ENCODE measurements around the gene CLASP1. TPM values are rescaled to one million over a fixed set of nuclear protein-coding genes. Genes with fewer than 3 reads are reported as not detected.
"Not testable (repeated sequence)": the region's sequence is repeated elsewhere in the genome, so short reads cannot be mapped to it uniquely, and the experiment has no call there.

CLASP1 gene
- total and polyA plus RNA-seq, 2 donors, result 11.6 to 18.4 TPM

- no peaks in the 10 kb centered on the region for H3K4me1 ChIP-seq (ENCODE audit: control insufficient read depth in 2 of 2, insufficient read depth in 2 of 2, low read length in 2 of 2)
- no peaks in the 10 kb centered on the region for H3K9me3 ChIP-seq (ENCODE audit: control insufficient read depth in 2 of 2, insufficient read depth in 1 of 2, low read length in 1 of 2)
- H3K36me3 ChIP-seq (ENCODE audit: control insufficient read depth in 2 of 2, insufficient read depth in 2 of 2, low read length in 1 of 2), result no peaks in the 10 kb centered on the region
- H3K27ac ChIP-seq (ENCODE audit: low read depth in 1 of 2, low read length in 1 of 2), result no peak overlapping the region
- 96% methylated on average over 3 of the region's 3 CpGs for WGBS
- H3K27me3 ChIP-seq (ENCODE audit: control insufficient read depth in 2 of 2, insufficient read depth in 1 of 2, low read length in 1 of 2), result no peaks in the 10 kb centered on the region
- H3K4me3 ChIP-seq (ENCODE audit: low read length in 2 of 2), result no peak overlapping the region
- no peak for DNase-seq (ENCODE audit: low read depth in 6 of 9, low spot score in 9 of 9)
Observed at GRCh38 chr2:121319941-121320340, 329.3 kb downstream of the CLASP1 start.

GRCh38 chr2:121316986-121317385 lies 332.3 kb downstream of the CLASP1 start:
- Histone ChIP-seq H3K27ac (ENCODE audit: low read depth in 1 of 2, low read length in 1 of 2) (no peak overlapping the region), H3K36me3 (ENCODE audit: control insufficient read depth in 2 of 2, insufficient read depth in 2 of 2, low read length in 1 of 2) (no peaks in the 10 kb centered on the region), H3K27me3 (ENCODE audit: control insufficient read depth in 2 of 2, insufficient read depth in 1 of 2, low read length in 1 of 2) (no peaks in the 10 kb centered on the region), H3K4me3 (ENCODE audit: low read length in 2 of 2) (no peak overlapping the region), H3K9me3 (ENCODE audit: control insufficient read depth in 2 of 2, insufficient read depth in 1 of 2, low read length in 1 of 2) (no peaks in the 10 kb centered on the region), H3K4me1 (ENCODE audit: control insufficient read depth in 2 of 2, insufficient read depth in 2 of 2, low read length in 2 of 2) (no peaks in the 10 kb centered on the region)
- WGBS, result 81% methylated on average over 7 of the region's 7 CpGs
- DNase-seq (ENCODE audit: low read depth in 6 of 9, low spot score in 9 of 9), result no peak

- not testable (repeated sequence) for H3K4me3 ChIP-seq (ENCODE audit: low read length in 2 of 2); DNase-seq (ENCODE audit: low read depth in 6 of 9, low spot score in 9 of 9); H3K27me3 ChIP-seq (ENCODE audit: control insufficient read depth in 2 of 2, insufficient read depth in 1 of 2, low read length in 1 of 2); H3K9me3 ChIP-seq (ENCODE audit: control insufficient read depth in 2 of 2, insufficient read depth in 1 of 2, low read length in 1 of 2); H3K4me1 ChIP-seq (ENCODE audit: control insufficient read depth in 2 of 2, insufficient read depth in 2 of 2, low read length in 2 of 2); H3K27ac ChIP-seq (ENCODE audit: low read depth in 1 of 2, low read length in 1 of 2); H3K36me3 ChIP-seq (ENCODE audit: control insufficient read depth in 2 of 2, insufficient read depth in 2 of 2, low read length in 1 of 2)
- 95% methylated on average over 15 of the region's 15 CpGs for WGBS
Observed at GRCh38 chr2:121313701-121314100, 335.6 kb downstream of the CLASP1 start.

- Histone ChIP-seq H3K4me1 (ENCODE audit: control insufficient read depth in 2 of 2, insufficient read depth in 2 of 2, low read length in 2 of 2) (no peaks in the 10 kb centered on the region), H3K4me3 (ENCODE audit: low read length in 2 of 2) (no peak overlapping the region), H3K36me3 (ENCODE audit: control insufficient read depth in 2 of 2, insufficient read depth in 2 of 2, low read length in 1 of 2) (no peaks in the 10 kb centered on the region), H3K27ac (ENCODE audit: low read depth in 1 of 2, low read length in 1 of 2) (no peak overlapping the region), H3K9me3 (ENCODE audit: control insufficient read depth in 2 of 2, insufficient read depth in 1 of 2, low read length in 1 of 2) (no peaks in the 10 kb centered on the region), H3K27me3 (ENCODE audit: control insufficient read depth in 2 of 2, insufficient read depth in 1 of 2, low read length in 1 of 2) (no peaks in the 10 kb centered on the region)
- no peak for DNase-seq (ENCODE audit: low read depth in 6 of 9, low spot score in 9 of 9)
- WGBS, result 23% methylated on average over 3 of the region's 3 CpGs
Observed at GRCh38 chr2:121309801-121310200, 339.5 kb downstream of the CLASP1 start.

DNA sequence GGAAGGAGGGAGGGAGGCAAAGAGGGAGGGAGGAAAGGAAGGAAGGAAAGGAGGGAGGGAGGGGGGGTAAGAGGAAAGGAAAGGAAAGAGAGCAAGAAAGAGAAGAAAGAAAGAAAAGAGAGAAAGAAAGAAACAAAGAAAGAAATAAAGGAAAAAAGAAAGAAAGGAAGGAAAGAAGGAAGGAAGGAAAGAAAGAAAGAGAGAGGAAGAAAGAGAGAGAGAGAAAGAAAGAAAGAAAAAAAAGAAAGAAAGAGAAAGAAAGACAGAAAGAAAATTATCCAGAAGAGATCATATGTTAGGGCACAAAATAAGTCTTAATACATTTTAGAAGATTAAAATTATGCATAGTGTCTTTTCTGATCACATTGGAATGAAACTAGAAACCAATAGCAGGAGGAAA lies 339.9 kb downstream of the CLASP1 start:
- Histone ChIP-seq H3K27me3 (ENCODE audit: control insufficient read depth in 2 of 2, insufficient read depth in 1 of 2, low read length in 1 of 2) (no peaks in the 10 kb centered on the region), H3K4me3 (ENCODE audit: low read length in 2 of 2) (no peak overlapping the region), H3K27ac (ENCODE audit: low read depth in 1 of 2, low read length in 1 of 2) (no peak overlapping the region), H3K9me3 (ENCODE audit: control insufficient read depth in 2 of 2, insufficient read depth in 1 of 2, low read length in 1 of 2) (no peaks in the 10 kb centered on the region), H3K4me1 (ENCODE audit: control insufficient read depth in 2 of 2, insufficient read depth in 2 of 2, low read length in 2 of 2) (no peaks in the 10 kb centered on the region), H3K36me3 (ENCODE audit: control insufficient read depth in 2 of 2, insufficient read depth in 2 of 2, low read length in 1 of 2) (no peaks in the 10 kb centered on the region)
- DNase-seq (ENCODE audit: low read depth in 6 of 9, low spot score in 9 of 9), result no peak

GRCh38 chr2:121307048-121307447 lies 342.2 kb downstream of the CLASP1 start:
- WGBS, result 95% methylated on average over 2 of the region's 2 CpGs
- no peaks in the 10 kb centered on the region for H3K9me3 ChIP-seq (ENCODE audit: control insufficient read depth in 2 of 2, insufficient read depth in 1 of 2, low read length in 1 of 2)
- no peaks in the 10 kb centered on the region for H3K27me3 ChIP-seq (ENCODE audit: control insufficient read depth in 2 of 2, insufficient read depth in 1 of 2, low read length in 1 of 2)
- H3K4me1 ChIP-seq (ENCODE audit: control insufficient read depth in 2 of 2, insufficient read depth in 2 of 2, low read length in 2 of 2), result no peaks in the 10 kb centered on the region
- no peak for DNase-seq (ENCODE audit: low read depth in 6 of 9, low spot score in 9 of 9)
- no peak overlapping the region for H3K27ac ChIP-seq (ENCODE audit: low read depth in 1 of 2, low read length in 1 of 2)
- no peak overlapping the region for H3K4me3 ChIP-seq (ENCODE audit: low read length in 2 of 2)
- no peaks in the 10 kb centered on the region for H3K36me3 ChIP-seq (ENCODE audit: control insufficient read depth in 2 of 2, insufficient read depth in 2 of 2, low read length in 1 of 2)

- no peaks in the 10 kb centered on the region for H3K4me1 ChIP-seq (ENCODE audit: control insufficient read depth in 2 of 2, insufficient read depth in 2 of 2, low read length in 2 of 2)
- no peak overlapping the region for H3K27ac ChIP-seq (ENCODE audit: low read depth in 1 of 2, low read length in 1 of 2)
- H3K4me3 ChIP-seq (ENCODE audit: low read length in 2 of 2), result no peak overlapping the region
- H3K27me3 ChIP-seq (ENCODE audit: control insufficient read depth in 2 of 2, insufficient read depth in 1 of 2, low read length in 1 of 2), result no peaks in the 10 kb centered on the region
- no peaks in the 10 kb centered on the region for H3K9me3 ChIP-seq (ENCODE audit: control insufficient read depth in 2 of 2, insufficient read depth in 1 of 2, low read length in 1 of 2)
- H3K36me3 ChIP-seq (ENCODE audit: control insufficient read depth in 2 of 2, insufficient read depth in 2 of 2, low read length in 1 of 2), result no peaks in the 10 kb centered on the region
- WGBS, result 90% methylated on average over 2 of the region's 2 CpGs
- no peak for DNase-seq (ENCODE audit: low read depth in 6 of 9, low spot score in 9 of 9)
Observed at GRCh38 chr2:121304941-121305340, 344.3 kb downstream of the CLASP1 start.

GRCh38 chr2:121303531-121304263 lies 345.6 kb downstream of the CLASP1 start:
- H3K9me3 ChIP-seq (ENCODE audit: control insufficient read depth in 2 of 2, insufficient read depth in 1 of 2, low read length in 1 of 2), result no peaks in the 10 kb centered on the region
- DNase-seq (ENCODE audit: low read depth in 6 of 9, low spot score in 9 of 9), result no peak
- no peaks in the 10 kb centered on the region for H3K4me1 ChIP-seq (ENCODE audit: control insufficient read depth in 2 of 2, insufficient read depth in 2 of 2, low read length in 2 of 2)
- H3K4me3 ChIP-seq (ENCODE audit: low read length in 2 of 2), result no peak overlapping the region
- 82% methylated on average over 2 of the region's 2 CpGs for WGBS
- no peaks in the 10 kb centered on the region for H3K36me3 ChIP-seq (ENCODE audit: control insufficient read depth in 2 of 2, insufficient read depth in 2 of 2, low read length in 1 of 2)
- H3K27ac ChIP-seq (ENCODE audit: low read depth in 1 of 2, low read length in 1 of 2), result no peak overlapping the region
- no peaks in the 10 kb centered on the region for H3K27me3 ChIP-seq (ENCODE audit: control insufficient read depth in 2 of 2, insufficient read depth in 1 of 2, low read length in 1 of 2)

DNA sequence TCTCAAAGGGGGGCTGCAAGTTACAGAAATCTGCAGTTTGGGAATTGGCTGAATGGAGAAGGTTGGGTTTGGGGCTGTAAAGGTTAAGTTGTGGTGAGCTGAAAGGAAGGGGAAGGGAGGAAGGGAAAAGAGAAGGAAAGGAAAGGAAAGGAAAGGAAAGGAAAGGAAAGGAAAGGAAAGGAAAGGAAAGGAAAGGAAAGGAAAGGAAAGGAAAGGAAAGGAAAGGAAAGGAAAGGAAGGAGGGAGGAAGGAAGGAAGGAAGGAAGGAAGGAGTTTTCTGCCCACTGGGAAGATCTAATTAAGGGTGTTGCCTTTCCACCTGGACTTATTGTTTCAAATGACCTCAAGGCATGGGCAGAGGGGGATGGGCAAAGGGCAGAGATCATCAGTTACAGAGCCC lies 348.1 kb downstream of the CLASP1 start:
- not testable (repeated sequence) for H3K27ac ChIP-seq (ENCODE audit: low read depth in 1 of 2, low read length in 1 of 2); H3K4me3 ChIP-seq (ENCODE audit: low read length in 2 of 2); H3K4me1 ChIP-seq (ENCODE audit: control insufficient read depth in 2 of 2, insufficient read depth in 2 of 2, low read length in 2 of 2); H3K9me3 ChIP-seq (ENCODE audit: control insufficient read depth in 2 of 2, insufficient read depth in 1 of 2, low read length in 1 of 2); DNase-seq (ENCODE audit: low read depth in 6 of 9, low spot score in 9 of 9); H3K36me3 ChIP-seq (ENCODE audit: control insufficient read depth in 2 of 2, insufficient read depth in 2 of 2, low read length in 1 of 2); H3K27me3 ChIP-seq (ENCODE audit: control insufficient read depth in 2 of 2, insufficient read depth in 1 of 2, low read length in 1 of 2)

All from thymus (tissue), 11 donors.